Tibial artery (tissue), 4 donors: Measurements from ENCODE around the gene CCBE1.
"Not testable (repeated sequence)": the region's sequence is repeated elsewhere in the genome, so short reads cannot be mapped to it uniquely, and the experiment has no call there.

Experiments
- DNase-seq, 2 donors: peaks; one replicate each; pipeline ENCODE4 v3.0.0-alpha.2; 2019
- H3K27ac ChIP-seq, 2 donors: fragments of 200-600 bp; sonication (generic) in 1 of 2; 1 replicate in 1 of 2; 2 replicates in 1 of 2; pipeline ENCODE4 v1.5.1; 2018 to 2019; ENCODE audit warnings: mild to moderate bottlenecking in 1 of 2
- H3K27me3 ChIP-seq, 2 donors: fragments of 200-600 bp; sonication (generic) in 1 of 2; one replicate each; pipeline versions ENCODE4 v1.5.1 to v1.6.0; 2016 to 2019
- H3K36me3 ChIP-seq, 3 donors: fragments of 200-600 bp; sonication (generic) in 2 of 3; one replicate each; pipeline ENCODE4 v1.5.1; 2016 to 2019; ENCODE audit warnings: mild to moderate bottlenecking in 2 of 3
- H3K4me1 ChIP-seq, 4 donors: fragments of 200-600 bp; sonication (generic) in 2 of 4; 1 replicate in 3 of 4; 2 replicates in 1 of 4; pipeline ENCODE4 v1.5.1; 2016 to 2019
- H3K4me3 ChIP-seq, 2 donors: fragments of 200-600 bp; sonication (generic) in 1 of 2; 1 replicate in 1 of 2; 2 replicates in 1 of 2; pipeline ENCODE4 v1.5.1; 2018 to 2019; ENCODE audit warnings: mild to moderate bottlenecking in 2 of 2
- H3K9me3 ChIP-seq, 3 donors: fragments of 200-600 bp; sonication (generic) in 1 of 3; one replicate each; pipeline ENCODE4 v1.5.1; 2016 to 2019
- intact Hi-C: fragments of 100-400 bp; cut with DNase I; formaldehyde crosslinking; loops from one replicate; pipeline ENCODE4 v1.15.0; 2023; ENCODE audit warnings: low total_unique reads
- TF ChIP-seq, protein P1 (sequence below), 2 experiments: fragments of 200-600 bp in 1 of 2; fragments of 450-650 bp in 1 of 2; IDR thresholded peaks; one replicate each; pipeline ENCODE4 v1.5.1; 2017 to 2019; ENCODE audit warnings: antibody characterized with exemption in 2 of 2, mild to moderate bottlenecking in 1 of 2, moderate library complexity in 1 of 2

Gene CCBE1

DNA sequence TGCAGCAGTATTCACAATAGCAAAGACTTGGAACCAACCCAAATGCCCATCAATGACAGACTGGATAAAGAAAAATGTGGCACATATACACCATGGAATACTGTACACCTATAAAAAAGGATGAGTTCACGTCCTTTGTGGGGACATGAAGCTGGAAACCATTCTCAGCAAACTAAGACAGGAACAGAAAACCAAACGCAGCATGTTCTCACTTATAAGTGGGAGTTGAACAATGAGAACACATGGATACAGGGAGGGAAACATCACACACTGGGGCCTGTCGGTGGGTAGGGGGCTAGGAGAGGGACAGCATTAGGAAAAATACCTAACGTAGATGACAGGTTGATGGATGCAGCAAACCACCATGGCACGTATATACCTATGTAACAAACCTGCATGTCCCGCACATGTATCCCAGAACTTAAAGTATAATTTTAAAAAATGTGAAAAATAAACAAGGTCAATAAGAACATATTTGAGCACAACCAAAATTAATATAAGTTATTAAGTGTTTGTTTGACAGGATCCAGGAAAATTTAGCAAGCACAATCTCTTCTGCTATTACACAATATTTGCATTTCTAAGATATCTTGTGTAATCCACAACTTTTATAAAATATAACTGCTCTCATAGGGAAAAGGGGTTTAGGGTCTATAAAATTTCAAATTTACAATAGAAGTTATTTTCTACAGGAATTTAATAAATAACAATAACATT, 22.9 kb downstream of the CCBE1 start:
- intact Hi-C loops = no loop called here
- TF ChIP-seq, protein P1, sequence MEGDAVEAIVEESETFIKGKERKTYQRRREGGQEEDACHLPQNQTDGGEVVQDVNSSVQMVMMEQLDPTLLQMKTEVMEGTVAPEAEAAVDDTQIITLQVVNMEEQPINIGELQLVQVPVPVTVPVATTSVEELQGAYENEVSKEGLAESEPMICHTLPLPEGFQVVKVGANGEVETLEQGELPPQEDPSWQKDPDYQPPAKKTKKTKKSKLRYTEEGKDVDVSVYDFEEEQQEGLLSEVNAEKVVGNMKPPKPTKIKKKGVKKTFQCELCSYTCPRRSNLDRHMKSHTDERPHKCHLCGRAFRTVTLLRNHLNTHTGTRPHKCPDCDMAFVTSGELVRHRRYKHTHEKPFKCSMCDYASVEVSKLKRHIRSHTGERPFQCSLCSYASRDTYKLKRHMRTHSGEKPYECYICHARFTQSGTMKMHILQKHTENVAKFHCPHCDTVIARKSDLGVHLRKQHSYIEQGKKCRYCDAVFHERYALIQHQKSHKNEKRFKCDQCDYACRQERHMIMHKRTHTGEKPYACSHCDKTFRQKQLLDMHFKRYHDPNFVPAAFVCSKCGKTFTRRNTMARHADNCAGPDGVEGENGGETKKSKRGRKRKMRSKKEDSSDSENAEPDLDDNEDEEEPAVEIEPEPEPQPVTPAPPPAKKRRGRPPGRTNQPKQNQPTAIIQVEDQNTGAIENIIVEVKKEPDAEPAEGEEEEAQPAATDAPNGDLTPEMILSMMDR (IDR thresholded peaks at IDR 0.05) = no peak

DNA sequence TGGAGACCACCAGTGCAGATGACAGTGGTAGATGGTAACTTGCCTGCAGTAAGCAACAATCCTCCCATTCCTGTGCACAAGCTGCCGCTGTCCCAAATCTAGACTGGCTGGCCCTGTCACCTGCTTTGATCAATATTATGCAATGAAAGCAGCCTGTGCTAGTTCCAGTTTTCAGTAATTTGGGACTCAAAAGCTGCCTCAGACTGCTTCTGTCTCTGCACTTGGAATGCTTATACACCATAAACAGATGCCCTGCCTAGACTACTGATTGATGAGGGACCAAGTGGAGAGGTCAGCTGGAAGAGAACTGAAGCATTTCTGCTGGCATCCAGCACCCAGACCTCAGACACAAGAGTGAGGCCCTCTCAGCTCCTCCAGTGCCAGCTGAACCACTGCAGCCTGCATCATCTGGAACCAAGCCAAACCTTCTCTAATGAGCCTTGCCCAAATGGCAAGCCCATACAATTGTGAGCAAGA, 24.9 kb downstream of the CCBE1 start:
- no peak for DNase-seq
- intact Hi-C loops = no loop called here
- Histone ChIP-seq H3K27ac (no peak overlapping the region), H3K4me1 (no peaks in the 10 kb centered on the region), H3K27me3 (peaks cover 0 to 6% of the 10 kb centered on the region in 2 donors), H3K9me3 (no peaks in the 10 kb centered on the region), H3K36me3 (no peaks in the 10 kb centered on the region), H3K4me3 (no peak overlapping the region)
- TF ChIP-seq, protein P1 (IDR thresholded peaks at IDR 0.05) = no peak

More for the DNA sequence above, 22.9 kb downstream of the CCBE1 start:
- Histone ChIP-seq H3K9me3 (no peaks in the 10 kb centered on the region), H3K27ac (no peak overlapping the region), H3K4me1 (no peaks in the 10 kb centered on the region), H3K4me3 (no peak overlapping the region), H3K36me3 (no peaks in the 10 kb centered on the region), H3K27me3 (peaks cover 0 to under 1% of the 10 kb centered on the region in 2 donors)
- no peak for DNase-seq

DNA sequence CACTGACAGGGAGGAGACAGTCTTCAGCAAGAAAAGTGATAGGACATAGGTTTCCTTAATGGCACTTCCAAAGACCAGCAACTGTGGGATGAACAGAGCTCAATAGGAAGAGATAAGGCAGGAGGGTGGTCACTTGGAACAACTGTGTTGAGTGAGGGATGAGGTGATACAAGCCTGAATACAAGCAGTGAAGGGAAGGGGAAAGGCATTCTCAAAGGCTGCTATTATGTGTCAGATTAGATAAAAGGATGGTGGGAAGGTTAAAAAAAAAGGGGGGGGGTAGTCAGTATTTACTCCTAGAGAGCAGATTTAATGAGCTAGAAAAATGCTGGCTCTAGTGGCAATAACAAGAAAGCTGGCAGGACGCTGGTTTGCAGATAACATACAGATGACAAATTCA, 25.7 kb downstream of the CCBE1 start:
- intact Hi-C loops = no loop called here
- TF ChIP-seq, protein P1 (IDR thresholded peaks at IDR 0.05) = no peak
- H3K4me3 ChIP-seq = no peak overlapping the region
- peaks cover 0 to 13% of the 10 kb centered on the region in 2 donors for H3K27me3 ChIP-seq
- no peaks in the 10 kb centered on the region for H3K4me1 ChIP-seq
- no peaks in the 10 kb centered on the region for H3K9me3 ChIP-seq
- no peak for DNase-seq
- no peak overlapping the region for H3K27ac ChIP-seq
- no peaks in the 10 kb centered on the region for H3K36me3 ChIP-seq

GRCh38 chr18:59669872-59670657, 27.2 kb downstream of the CCBE1 start:
- intact Hi-C loops = no loop called here
- Histone ChIP-seq H3K27ac (no peak overlapping the region), H3K4me3 (no peak overlapping the region), H3K36me3 (no peaks in the 10 kb centered on the region), H3K9me3 (no peaks in the 10 kb centered on the region), H3K4me1 (no peaks in the 10 kb centered on the region), H3K27me3 (peaks cover 0 to 13% of the 10 kb centered on the region in 2 donors)
- TF ChIP-seq, protein P1 (IDR thresholded peaks at IDR 0.05) = no peak
- DNase-seq = no peak

GRCh38 chr18:59667488-59667887, 29.7 kb downstream of the CCBE1 start:
- no peaks in the 10 kb centered on the region for H3K36me3 ChIP-seq
- H3K4me3 ChIP-seq = no peak overlapping the region
- no peaks in the 10 kb centered on the region for H3K4me1 ChIP-seq
- TF ChIP-seq, protein P1 (IDR thresholded peaks at IDR 0.05) = no peak
- H3K27ac ChIP-seq = no peak overlapping the region
- no peaks in the 10 kb centered on the region for H3K9me3 ChIP-seq
- intact Hi-C loops = no loop called here
- peaks cover 0 to 15% of the 10 kb centered on the region in 2 donors for H3K27me3 ChIP-seq
- DNase-seq = no peak

DNA sequence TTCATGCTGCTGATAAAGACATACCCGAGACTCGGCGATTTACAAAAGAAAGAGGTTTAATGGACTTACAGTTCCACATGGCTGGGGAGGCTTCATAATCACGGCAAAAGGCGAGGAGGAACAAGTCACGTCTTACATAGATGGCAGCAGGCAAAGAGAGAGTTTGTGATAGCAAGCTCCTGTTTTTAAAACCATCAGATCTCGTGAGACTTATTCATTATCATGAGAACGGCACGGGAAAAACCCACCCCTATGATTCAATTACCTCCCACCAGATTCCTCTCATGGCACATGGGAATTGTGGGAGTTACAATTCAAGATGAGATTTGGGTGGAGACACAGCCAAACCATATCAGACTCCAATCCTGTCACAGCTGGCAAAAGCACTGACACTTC, 31.2 kb downstream of the CCBE1 start:
- H3K9me3 ChIP-seq, H3K36me3 ChIP-seq, H3K4me3 ChIP-seq, H3K4me1 ChIP-seq, intact Hi-C loops, DNase-seq, H3K27ac ChIP-seq: not testable (repeated sequence)
- peaks cover 0 to 15% of the 10 kb centered on the region in 2 donors for H3K27me3 ChIP-seq
